NOMO-1 treated with dmso at 0.1 percent for 144 hours (cell line): ENCODE measurements around the gene KIAA1217.

ENCODE experiments used
- DNase-seq: peaks from one replicate; lab custom pipeline; 2025; ENCODE audit not compliant: unreplicated experiment; lab: John Stamatoyannopoulos, UW

KIAA1217 gene

GRCh38 chr10:24488631-24489030 lies 279.7 kb downstream of the KIAA1217 start:
- no peak for DNase-seq

- DNase-seq: no peak
Observed at GRCh38 chr10:24493165-24493564, 284.2 kb downstream of the KIAA1217 start.

- no peak for DNase-seq
Observed at GRCh38 chr10:24494236-24494635, 285.3 kb downstream of the KIAA1217 start.

GRCh38 chr10:24494777-24495176 lies 285.8 kb downstream of the KIAA1217 start:
- DNase-seq: no peak

GRCh38 chr10:24495666-24496460 lies 286.9 kb downstream of the KIAA1217 start:
- no peak for DNase-seq

GRCh38 chr10:24496906-24497305 lies 288.0 kb downstream of the KIAA1217 start:
- DNase-seq: no peak

- no peak for DNase-seq
Observed at GRCh38 chr10:24501056-24501711, 292.2 kb downstream of the KIAA1217 start.

- no peak for DNase-seq
Observed at GRCh38 chr10:24502006-24502405, 293.1 kb downstream of the KIAA1217 start.

- no peak for DNase-seq
Observed at GRCh38 chr10:24502801-24503460, 294.0 kb downstream of the KIAA1217 start.

- peak; percentile 19 for DNase-seq
Observed at GRCh38 chr10:24503461-24504320, 294.8 kb downstream of the KIAA1217 start.

GRCh38 chr10:24505759-24506158 lies 296.8 kb downstream of the KIAA1217 start:
- DNase-seq: no peak

- no peak for DNase-seq
Observed at GRCh38 chr10:24513155-24513554, 304.2 kb downstream of the KIAA1217 start.

- no peak for DNase-seq
Observed at GRCh38 chr10:24515481-24515880, 306.5 kb downstream of the KIAA1217 start.

- no peak for DNase-seq
Observed at GRCh38 chr10:24518411-24518810, 309.5 kb downstream of the KIAA1217 start.

- peak; percentile 1 for DNase-seq
Observed at GRCh38 chr10:24518981-24519597, 310.2 kb downstream of the KIAA1217 start.

- no peak for DNase-seq
Observed at GRCh38 chr10:24519950-24520349, 311.0 kb downstream of the KIAA1217 start.

- no peak for DNase-seq
Observed at GRCh38 chr10:24524314-24524713, 315.4 kb downstream of the KIAA1217 start.

GRCh38 chr10:24526085-24526649 lies 317.2 kb downstream of the KIAA1217 start:
- DNase-seq: no peak

- DNase-seq: no peak
Observed at GRCh38 chr10:24528946-24529345, 320.0 kb downstream of the KIAA1217 start.

GRCh38 chr10:24531439-24531838 lies 322.5 kb downstream of the KIAA1217 start:
- no peak for DNase-seq
